ENCODE results near the gene LHFPL2. TPM values are rescaled to one million over a fixed set of nuclear protein-coding genes. Genes with fewer than 3 reads are reported as not detected.

The LHFPL2 gene
- total RNA-seq, 1 experiment from 2014 or later, result 17.9 TPM

DNA sequence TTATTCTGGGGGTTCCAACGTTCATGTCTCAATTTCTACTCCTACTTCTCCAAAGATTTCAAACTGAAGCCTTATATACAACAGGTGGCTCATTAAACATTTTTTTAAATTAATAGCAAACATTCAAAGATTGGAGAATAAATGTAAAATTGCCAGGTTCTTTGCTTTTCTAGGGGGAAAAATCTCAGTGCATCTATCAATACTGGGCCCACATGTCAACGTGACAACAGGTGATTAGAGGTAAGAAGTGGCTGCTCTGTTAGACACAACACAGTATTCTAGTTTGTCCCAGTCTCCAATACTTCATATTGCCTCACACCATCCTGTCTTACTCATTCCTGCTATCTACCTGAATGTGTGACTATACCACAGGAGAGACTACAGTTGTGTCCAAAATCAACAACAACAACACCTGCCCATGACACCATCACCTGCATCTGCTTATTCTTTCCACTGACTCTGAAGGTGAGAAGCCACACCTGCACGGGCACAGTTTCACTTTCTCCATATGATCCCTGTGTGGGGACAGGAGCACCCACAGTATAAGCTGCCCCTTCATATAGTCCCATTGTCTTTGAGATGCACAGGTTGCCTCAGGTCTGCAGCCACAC lies 110.2 kb downstream of the LHFPL2 start (continued):
- TF ChIP-seq, protein P1, sequence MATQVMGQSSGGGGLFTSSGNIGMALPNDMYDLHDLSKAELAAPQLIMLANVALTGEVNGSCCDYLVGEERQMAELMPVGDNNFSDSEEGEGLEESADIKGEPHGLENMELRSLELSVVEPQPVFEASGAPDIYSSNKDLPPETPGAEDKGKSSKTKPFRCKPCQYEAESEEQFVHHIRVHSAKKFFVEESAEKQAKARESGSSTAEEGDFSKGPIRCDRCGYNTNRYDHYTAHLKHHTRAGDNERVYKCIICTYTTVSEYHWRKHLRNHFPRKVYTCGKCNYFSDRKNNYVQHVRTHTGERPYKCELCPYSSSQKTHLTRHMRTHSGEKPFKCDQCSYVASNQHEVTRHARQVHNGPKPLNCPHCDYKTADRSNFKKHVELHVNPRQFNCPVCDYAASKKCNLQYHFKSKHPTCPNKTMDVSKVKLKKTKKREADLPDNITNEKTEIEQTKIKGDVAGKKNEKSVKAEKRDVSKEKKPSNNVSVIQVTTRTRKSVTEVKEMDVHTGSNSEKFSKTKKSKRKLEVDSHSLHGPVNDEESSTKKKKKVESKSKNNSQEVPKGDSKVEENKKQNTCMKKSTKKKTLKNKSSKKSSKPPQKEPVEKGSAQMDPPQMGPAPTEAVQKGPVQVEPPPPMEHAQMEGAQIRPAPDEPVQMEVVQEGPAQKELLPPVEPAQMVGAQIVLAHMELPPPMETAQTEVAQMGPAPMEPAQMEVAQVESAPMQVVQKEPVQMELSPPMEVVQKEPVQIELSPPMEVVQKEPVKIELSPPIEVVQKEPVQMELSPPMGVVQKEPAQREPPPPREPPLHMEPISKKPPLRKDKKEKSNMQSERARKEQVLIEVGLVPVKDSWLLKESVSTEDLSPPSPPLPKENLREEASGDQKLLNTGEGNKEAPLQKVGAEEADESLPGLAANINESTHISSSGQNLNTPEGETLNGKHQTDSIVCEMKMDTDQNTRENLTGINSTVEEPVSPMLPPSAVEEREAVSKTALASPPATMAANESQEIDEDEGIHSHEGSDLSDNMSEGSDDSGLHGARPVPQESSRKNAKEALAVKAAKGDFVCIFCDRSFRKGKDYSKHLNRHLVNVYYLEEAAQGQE (IDR thresholded peaks at IDR 0.05; ENCODE audit: low read depth), result no peak
- TF ChIP-seq EZH2 (IDR thresholded peaks at IDR 0.05) (no peak), YY1 (IDR thresholded peaks at IDR 0.05; ENCODE audit: extremely low read depth, insufficient replicate concordance, low read depth, low read length) (no peak), RAD21 (IDR thresholded peaks at IDR 0.05; ENCODE audit: low read depth) (no peak), POLR2AphosphoS5 (IDR thresholded peaks at IDR 0.05; ENCODE audit: low read depth, low read length) (no peak), SIN3A (IDR thresholded peaks at IDR 0.05; ENCODE audit: low read depth) (no peak), CEBPB (IDR thresholded peaks at IDR 0.05; ENCODE audit: low read depth) (no peak), FOSL1 (IDR thresholded peaks at IDR 0.05; ENCODE audit: low read depth) (no peak), EZH2phosphoT487 (IDR thresholded peaks at IDR 0.05; ENCODE audit: borderline replicate concordance) (no peak), ZNF274 (IDR thresholded peaks at IDR 0.05; ENCODE audit: low read depth, low read length) (no peak)

DNA sequence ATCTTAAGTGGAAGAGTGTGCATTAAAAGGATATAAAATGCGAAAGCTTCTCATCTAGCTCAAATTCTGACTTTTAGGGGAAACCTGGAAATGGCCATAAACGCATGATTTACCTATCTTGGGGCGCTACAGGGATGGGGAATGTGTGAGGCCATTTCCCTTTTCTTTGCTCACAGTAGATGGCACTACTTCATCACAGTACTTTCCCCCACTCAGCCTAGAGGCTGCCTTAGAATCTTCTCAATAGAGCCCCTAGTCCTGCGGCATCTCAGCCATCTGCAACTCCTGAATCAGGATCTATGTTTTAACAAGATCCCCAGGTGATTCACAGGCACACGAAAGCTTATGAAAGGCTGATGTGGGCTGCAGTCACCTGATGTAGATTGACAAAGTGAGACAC lies 110.8 kb downstream of the LHFPL2 start:
- ATAC-seq (peak; percentile 80), DNase-seq (ENCODE audit: low read depth, low spot score) (no peak)
- no peak for TF ChIP-seq JUND (IDR thresholded peaks at IDR 0.05)
- TF ChIP-seq, protein P2, sequence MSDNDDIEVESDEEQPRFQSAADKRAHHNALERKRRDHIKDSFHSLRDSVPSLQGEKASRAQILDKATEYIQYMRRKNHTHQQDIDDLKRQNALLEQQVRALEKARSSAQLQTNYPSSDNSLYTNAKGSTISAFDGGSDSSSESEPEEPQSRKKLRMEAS (IDR thresholded peaks at IDR 0.05), result no peak
- no peak for TF ChIP-seq SP1 (IDR thresholded peaks at IDR 0.05; ENCODE audit: low read depth)
- peak; percentile 30 to 52 (median 38); a peak in 5 of 6 replicates for TF ChIP-seq CTCF (IDR thresholded peaks at IDR 0.05 in 2 of 3, conservative IDR thresholded peaks at IDR 0.05 in 1 of 3; ENCODE audit: borderline replicate concordance in 1 of 3, insufficient read depth in 1 of 3, low read depth in 2 of 3, low read length in 2 of 3)
- peak; percentile 77 for TF ChIP-seq RAD21 (IDR thresholded peaks at IDR 0.05; ENCODE audit: low read depth)
- TF ChIP-seq ZBTB33 (IDR thresholded peaks at IDR 0.05; ENCODE audit: extremely low read depth, insufficient replicate concordance, low read length), result no peak
- TF ChIP-seq YY1 (IDR thresholded peaks at IDR 0.05; ENCODE audit: extremely low read depth, insufficient replicate concordance, low read depth, low read length), result no peak
- Histone ChIP-seq H3K27me3 (ENCODE audit: insufficient read depth, low read length) (no peaks in the 10 kb centered on the region), H3K4me1 (ENCODE audit: control insufficient read depth in 1 of 2, insufficient read depth in 2 of 2, low read length in 2 of 2) (peaks cover 0 to 12% of the 10 kb centered on the region in 2 experiments; a peak in 1 of 4 replicates), H2AFZ (ENCODE audit: low read depth, low read length, poor library complexity, severe bottlenecking) (no peak overlapping the region), H3K4me3 (replicated peaks in 1 of 2; ENCODE audit: low read depth in 1 of 2, low read length in 2 of 2) (no peak overlapping the region), H4K20me1 (ENCODE audit: insufficient read depth) (no peaks in the 10 kb centered on the region), H3K4me2 (ENCODE audit: low read length) (no peak overlapping the region), H3K9me3 (ENCODE audit: control insufficient read depth in 1 of 2, insufficient read depth in 1 of 2, low read depth in 1 of 2, low read length in 2 of 2) (no peaks in the 10 kb centered on the region), H3K27ac (ENCODE audit: low read depth, low read length) (no peak overlapping the region), H3K9ac (ENCODE audit: low read length) (no peak overlapping the region), H3K9me2 (ENCODE audit: insufficient read depth) (no peaks in the 10 kb centered on the region), H3K36me3 (ENCODE audit: control insufficient read depth in 1 of 2, insufficient read depth in 2 of 2, low read length in 2 of 2) (no peaks in the 10 kb centered on the region), H3K79me2 (ENCODE audit: insufficient read depth, low read length) (no peaks in the 10 kb centered on the region)
- no TSS peak for BruUV-seq (replicated peaks)
- RAD21 ChIA-PET (ENCODE audit: low non-redundant PET in 1 of 2, low total read pairs in 2 of 2, uncharacterized antibody in 2 of 2, unreplicated experiment in 2 of 2), result no interaction called here
- intact Hi-C loops (cut with micrococcal nuclease), result loop anchor here (5.0 to 10.0 kb wide), 3 partner anchors 89 to 424 kb away; no protein-coding TSS in a partner anchor
- POLR2A ChIA-PET, result no interaction called here
- CTCF ChIA-PET, result interaction anchor here (0.8 kb wide), 1 partner anchor 261 kb away, joined by 3 read pairs; no protein-coding TSS in a partner anchor
